PFSK-1 (cell line): ENCODE measurements around the gene COG1.

Experiments
- FOXP2 ChIP-seq: optimal IDR thresholded peaks from 2 replicates; pipeline ENCODE3; 2011; ENCODE audit warnings: borderline replicate concordance, control low read depth, inconsistent platforms; ENCODE audit not compliant: insufficient read depth; ENCODE audit errors: extremely low read length, extremely low read depth
- POLR2AphosphoS5 ChIP-seq: IDR thresholded peaks from 2 replicates; pipeline ENCODE4 v1.6.1; 2012; ENCODE audit warnings: low read depth, mild to moderate bottlenecking, control low read depth, low read length, moderate library complexity
- REST ChIP-seq, 2 experiments: IDR thresholded peaks; 2 replicates each; pipeline versions ENCODE4 v1.6.1 to v1.8.0; 2011 to 2012; ENCODE audit warnings: low read depth in 2 of 2, low read length in 2 of 2, control low read depth in 1 of 2, inconsistent platforms in 1 of 2, mild to moderate bottlenecking in 1 of 2, moderate library complexity in 1 of 2; ENCODE audit not compliant: insufficient read depth in 1 of 2
- SIN3A ChIP-seq: IDR thresholded peaks from 2 replicates; pipeline ENCODE4 v1.6.1; 2012; ENCODE audit warnings: mild to moderate bottlenecking, low read length, moderate library complexity, borderline replicate concordance; ENCODE audit not compliant: insufficient read depth
- TAF1 ChIP-seq: IDR thresholded peaks from 2 replicates; pipeline ENCODE4 v1.6.1; 2012; ENCODE audit warnings: low read length, control low read depth, borderline replicate concordance; ENCODE audit not compliant: insufficient read depth

The COG1 gene

GRCh38 chr17:73208139-73208827, 15.4 kb downstream of the COG1 start:
- TF ChIP-seq SIN3A (no peak), TAF1 (no peak), POLR2AphosphoS5 (no peak), FOXP2 (no peak), REST (IDR thresholded peaks at IDR 0.05; ENCODE audit: insufficient read depth in 1 of 2, low read depth in 2 of 2, low read length in 2 of 2) (no peak)

DNA sequence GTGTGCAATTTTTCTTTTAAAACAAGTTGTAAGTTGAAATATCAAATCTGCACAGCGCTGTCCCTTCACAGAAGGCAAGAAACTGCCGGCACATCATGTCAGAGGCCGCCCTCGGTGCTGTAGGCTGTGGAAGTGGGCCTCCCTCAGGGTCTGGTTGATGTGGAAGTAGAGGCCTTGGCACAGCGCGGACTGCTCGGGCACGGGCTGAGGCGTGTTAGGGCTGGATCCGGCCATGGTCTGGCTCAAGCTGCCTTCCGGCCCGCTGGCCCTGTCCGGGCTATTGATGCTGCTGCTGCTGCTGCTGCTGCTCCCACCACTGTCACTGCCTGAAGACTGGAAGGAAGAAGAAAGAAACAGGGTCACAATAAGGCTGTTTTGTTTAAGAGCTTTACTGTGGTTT, 16.6 kb downstream of the COG1 start:
- no peak for TF ChIP-seq REST (IDR thresholded peaks at IDR 0.05; ENCODE audit: insufficient read depth in 1 of 2, low read depth in 2 of 2, low read length in 2 of 2)
- no peak for TF ChIP-seq TAF1
- TF ChIP-seq SIN3A: no peak
- TF ChIP-seq POLR2AphosphoS5: no peak
- no peak for TF ChIP-seq FOXP2

DNA sequence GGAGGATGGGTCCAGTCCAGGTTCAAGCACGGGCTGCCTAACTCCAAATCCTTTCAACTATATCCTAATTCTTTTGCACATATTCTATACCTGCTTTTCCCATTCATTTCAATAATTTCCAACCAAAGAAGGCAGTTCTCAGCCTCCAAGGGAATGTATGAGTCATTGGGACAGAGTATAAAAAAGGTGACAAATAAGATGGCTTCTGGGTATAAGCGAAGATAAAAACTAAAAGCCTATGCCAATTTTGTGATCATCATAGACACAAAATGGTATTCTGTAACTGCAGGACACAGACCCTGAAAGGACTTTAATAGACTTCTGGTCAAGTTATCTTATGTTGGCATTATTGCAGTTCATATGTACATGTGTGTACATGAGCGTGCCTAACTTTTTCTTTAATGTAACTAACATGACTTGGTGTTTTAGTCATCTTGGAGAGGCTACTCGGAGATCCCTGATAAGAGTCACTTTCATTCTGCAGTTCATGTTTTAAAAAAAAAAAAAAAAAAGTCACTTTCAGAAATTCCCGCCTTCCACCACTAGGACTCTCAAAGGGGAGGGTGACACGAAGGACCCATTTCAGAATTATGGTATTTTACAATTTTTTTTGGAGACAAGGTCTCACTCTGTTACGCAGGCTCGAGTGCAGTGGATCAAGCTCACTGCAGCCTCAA, 17.3 kb downstream of the COG1 start:
- TF ChIP-seq FOXP2: no peak

GRCh38 chr17:73211745-73212144, 18.9 kb downstream of the COG1 start:
- TF ChIP-seq SIN3A: no peak
- no peak for TF ChIP-seq POLR2AphosphoS5
- TF ChIP-seq TAF1: no peak
- TF ChIP-seq REST (IDR thresholded peaks at IDR 0.05; ENCODE audit: insufficient read depth in 1 of 2, low read depth in 2 of 2, low read length in 2 of 2): no peak
- no peak for TF ChIP-seq FOXP2

DNA sequence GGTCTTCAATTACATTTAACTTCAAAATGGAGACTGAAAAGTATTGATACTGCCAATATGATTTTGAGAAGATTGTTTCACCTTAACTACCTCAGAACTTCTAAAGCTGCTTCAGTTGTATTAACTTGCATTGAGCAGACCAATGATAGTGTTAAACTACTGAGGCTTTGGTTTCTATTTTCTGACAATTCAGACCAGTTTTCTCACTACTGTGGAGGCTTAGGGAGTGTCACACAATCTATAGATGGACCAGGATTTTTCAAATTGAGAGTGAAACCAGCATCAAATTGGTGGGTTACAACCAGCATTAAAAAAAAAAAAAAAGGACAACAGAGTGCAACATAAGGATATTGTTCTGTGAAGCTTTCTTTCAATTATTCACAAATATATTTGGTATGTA, 21.2 kb downstream of the COG1 start:
- TF ChIP-seq FOXP2 (no peak), POLR2AphosphoS5 (no peak), SIN3A (no peak), TAF1 (no peak), REST (IDR thresholded peaks at IDR 0.05; ENCODE audit: insufficient read depth in 1 of 2, low read depth in 2 of 2, low read length in 2 of 2) (no peak)
